ENCODE data around the gene RPS16.

DNA sequence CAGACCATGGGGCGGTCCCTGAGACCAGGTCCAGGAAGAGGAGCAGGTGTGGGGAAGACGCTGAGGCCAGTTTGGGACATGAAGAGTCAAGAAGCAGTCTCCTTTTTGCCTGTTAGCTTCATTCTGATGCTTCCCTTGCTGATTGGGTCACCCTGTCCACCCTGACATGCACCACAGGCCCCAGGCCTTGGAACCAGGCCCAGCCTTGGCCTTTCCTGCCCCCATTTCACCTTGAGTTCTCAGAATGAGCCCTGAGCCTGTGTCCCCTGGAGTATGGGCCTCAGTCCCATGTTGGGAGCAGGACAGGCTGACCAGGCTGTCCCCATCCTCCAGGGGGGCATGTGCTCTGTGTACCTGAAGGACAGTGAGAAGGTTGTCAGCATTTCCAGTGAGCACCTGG lies 40.0 kb upstream of the RPS16 start:
- TF ChIP-seq, protein P1, sequence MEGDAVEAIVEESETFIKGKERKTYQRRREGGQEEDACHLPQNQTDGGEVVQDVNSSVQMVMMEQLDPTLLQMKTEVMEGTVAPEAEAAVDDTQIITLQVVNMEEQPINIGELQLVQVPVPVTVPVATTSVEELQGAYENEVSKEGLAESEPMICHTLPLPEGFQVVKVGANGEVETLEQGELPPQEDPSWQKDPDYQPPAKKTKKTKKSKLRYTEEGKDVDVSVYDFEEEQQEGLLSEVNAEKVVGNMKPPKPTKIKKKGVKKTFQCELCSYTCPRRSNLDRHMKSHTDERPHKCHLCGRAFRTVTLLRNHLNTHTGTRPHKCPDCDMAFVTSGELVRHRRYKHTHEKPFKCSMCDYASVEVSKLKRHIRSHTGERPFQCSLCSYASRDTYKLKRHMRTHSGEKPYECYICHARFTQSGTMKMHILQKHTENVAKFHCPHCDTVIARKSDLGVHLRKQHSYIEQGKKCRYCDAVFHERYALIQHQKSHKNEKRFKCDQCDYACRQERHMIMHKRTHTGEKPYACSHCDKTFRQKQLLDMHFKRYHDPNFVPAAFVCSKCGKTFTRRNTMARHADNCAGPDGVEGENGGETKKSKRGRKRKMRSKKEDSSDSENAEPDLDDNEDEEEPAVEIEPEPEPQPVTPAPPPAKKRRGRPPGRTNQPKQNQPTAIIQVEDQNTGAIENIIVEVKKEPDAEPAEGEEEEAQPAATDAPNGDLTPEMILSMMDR (tag by site-specific recombination; IDR thresholded peaks at IDR 0.05): no peak
- TF ChIP-seq ZNF707 (tag by site-specific recombination; IDR thresholded peaks at IDR 0.05): no peak
- TF ChIP-seq, protein P2, sequence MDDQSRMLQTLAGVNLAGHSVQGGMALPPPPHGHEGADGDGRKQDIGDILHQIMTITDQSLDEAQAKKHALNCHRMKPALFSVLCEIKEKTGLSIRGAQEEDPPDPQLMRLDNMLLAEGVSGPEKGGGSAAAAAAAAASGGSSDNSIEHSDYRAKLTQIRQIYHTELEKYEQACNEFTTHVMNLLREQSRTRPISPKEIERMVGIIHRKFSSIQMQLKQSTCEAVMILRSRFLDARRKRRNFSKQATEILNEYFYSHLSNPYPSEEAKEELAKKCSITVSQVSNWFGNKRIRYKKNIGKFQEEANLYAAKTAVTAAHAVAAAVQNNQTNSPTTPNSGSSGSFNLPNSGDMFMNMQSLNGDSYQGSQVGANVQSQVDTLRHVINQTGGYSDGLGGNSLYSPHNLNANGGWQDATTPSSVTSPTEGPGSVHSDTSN (CRISPR knock-in tag; IDR thresholded peaks at IDR 0.05): no peak
- no peak for TF ChIP-seq ZNF133 (tag by site-specific recombination; IDR thresholded peaks at IDR 0.05)
- TF ChIP-seq ZFP3 (tag by site-specific recombination; IDR thresholded peaks at IDR 0.05; ENCODE audit: low read depth): no peak
- no peak for TF ChIP-seq ZNF449 (tag by site-specific recombination; IDR thresholded peaks at IDR 0.05)
- TF ChIP-seq, protein P3, sequence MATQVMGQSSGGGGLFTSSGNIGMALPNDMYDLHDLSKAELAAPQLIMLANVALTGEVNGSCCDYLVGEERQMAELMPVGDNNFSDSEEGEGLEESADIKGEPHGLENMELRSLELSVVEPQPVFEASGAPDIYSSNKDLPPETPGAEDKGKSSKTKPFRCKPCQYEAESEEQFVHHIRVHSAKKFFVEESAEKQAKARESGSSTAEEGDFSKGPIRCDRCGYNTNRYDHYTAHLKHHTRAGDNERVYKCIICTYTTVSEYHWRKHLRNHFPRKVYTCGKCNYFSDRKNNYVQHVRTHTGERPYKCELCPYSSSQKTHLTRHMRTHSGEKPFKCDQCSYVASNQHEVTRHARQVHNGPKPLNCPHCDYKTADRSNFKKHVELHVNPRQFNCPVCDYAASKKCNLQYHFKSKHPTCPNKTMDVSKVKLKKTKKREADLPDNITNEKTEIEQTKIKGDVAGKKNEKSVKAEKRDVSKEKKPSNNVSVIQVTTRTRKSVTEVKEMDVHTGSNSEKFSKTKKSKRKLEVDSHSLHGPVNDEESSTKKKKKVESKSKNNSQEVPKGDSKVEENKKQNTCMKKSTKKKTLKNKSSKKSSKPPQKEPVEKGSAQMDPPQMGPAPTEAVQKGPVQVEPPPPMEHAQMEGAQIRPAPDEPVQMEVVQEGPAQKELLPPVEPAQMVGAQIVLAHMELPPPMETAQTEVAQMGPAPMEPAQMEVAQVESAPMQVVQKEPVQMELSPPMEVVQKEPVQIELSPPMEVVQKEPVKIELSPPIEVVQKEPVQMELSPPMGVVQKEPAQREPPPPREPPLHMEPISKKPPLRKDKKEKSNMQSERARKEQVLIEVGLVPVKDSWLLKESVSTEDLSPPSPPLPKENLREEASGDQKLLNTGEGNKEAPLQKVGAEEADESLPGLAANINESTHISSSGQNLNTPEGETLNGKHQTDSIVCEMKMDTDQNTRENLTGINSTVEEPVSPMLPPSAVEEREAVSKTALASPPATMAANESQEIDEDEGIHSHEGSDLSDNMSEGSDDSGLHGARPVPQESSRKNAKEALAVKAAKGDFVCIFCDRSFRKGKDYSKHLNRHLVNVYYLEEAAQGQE (tag by site-specific recombination; IDR thresholded peaks at IDR 0.05): no peak
- no peak for TF ChIP-seq ZBTB21 (tag by site-specific recombination; IDR thresholded peaks at IDR 0.05)
